HG03571 (cell line): Measurements from ENCODE around the gene RPTOR.

Source experiments
- ATAC-seq: cut with Tn5 transposase; IDR thresholded peaks from one replicate; pipeline ENCODE4 v1.9.1; 2021; ENCODE audit not compliant: unreplicated experiment

RPTOR gene

DNA sequence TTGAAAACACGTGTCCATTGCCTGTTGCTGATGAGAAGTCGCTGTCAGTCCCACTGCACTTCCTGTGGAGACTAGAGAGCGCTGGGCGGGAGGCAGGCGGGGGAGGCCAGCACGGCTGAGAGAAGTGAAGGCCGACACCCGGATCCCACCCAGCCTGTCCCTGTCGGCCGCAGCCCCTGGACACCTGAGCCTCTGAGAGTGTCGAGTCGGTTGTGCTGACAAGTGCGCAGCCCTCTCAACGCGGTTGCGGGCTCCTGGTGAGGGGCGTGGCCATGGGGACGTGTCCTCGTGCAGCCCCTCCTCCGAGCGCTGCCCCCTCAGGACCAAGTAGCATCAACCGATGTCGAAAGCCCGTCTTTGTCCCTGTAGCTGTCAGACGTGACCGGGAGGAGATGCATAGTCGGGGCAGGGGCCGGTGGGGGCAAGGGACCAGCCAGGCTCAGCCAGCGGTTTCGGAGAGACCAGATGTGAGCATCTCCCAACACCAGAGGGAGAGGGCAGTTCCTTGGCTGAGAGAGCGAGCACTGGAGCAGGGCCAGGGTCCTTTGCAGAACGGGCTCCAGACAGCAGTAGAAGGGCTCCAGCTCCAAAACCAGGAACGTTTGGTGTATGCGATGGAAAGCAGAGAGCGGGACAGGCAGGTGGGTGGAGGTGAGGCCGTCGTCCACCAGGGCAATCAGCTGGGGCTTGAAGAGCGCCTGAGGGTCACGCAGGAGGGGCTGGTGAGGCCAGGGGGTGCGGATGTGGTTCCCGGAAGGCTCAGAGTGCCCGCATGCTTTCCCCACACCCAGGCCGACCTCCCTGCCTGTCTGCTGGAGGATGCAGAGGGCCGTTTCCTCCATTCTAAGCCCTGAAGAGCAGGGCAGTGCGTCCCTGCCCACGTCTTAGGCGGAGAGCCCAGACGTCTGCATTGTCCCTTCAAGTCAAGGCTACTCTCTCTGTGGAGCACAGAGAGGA, 403.7 kb downstream of the RPTOR start:
- ATAC-seq: no peak

DNA sequence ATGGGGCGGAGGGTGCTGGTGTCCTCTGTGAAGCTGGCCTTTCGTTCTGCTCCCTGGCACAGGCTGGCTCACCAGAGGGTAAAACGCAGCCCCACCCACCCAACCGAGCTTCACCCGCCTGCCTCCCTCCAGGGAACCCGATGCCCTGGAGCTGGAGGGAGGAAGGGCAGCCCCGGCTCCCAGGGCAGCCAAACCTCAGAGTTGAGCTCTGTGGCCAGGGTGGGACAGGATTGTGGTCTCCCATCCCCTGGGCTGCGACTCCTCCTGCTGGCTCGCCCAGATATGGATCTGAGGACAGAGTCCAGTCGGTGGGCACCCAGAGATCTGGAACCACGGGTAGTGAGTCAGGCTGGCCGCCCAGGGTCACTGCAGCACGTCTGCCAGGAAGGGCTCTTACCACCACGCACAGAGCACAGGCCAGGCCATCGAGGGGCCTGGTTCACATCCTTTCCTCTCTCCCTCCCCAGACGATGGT, 404.4 kb downstream of the RPTOR start:
- ATAC-seq: no peak

DNA sequence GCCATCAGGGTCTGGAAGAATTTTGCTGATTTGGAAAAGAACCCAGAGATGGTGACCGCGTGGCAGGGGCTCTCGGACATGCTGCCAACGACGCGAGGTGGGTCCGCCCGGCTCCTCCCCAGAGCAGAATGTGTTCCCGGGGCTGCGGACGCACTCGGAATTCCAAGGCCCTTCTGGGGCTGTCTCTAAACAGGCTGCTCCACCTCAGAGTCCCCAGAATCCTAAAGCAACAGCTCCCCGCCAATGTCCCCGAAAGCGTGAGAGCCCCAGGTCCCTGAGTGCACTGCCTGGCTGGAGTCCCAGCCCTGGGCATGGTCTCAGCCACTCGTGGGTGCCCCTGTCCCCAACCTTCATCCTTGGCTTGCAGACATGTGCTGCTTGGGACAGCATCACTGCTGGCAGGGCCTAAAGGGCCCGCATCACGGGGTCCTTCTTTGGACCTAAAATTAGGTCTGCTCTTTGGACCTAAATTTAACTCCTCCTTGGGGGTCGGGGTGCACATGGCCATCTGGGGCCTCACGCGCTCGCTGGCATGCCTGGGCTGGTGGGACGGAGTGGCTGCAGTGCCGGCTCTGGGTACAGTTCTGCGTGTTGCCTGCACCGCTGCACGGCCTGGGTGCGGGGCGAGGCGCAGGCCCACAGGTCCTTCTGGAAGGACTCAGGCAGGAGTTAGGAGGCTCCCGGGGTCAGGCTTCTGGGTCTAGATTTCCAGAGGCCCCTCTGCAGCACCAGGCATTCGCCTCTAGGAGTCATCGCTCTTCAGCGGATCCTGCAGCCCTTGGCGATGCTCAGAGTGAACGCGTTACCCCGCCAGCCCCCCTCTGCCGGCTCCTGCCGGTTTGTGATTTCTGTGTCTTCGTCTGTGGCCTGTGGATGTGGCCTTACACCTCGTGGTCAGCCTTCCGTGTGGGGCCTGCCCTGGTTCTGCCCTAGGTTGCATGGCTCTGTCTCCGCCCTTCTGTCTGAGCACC, 405.1 kb downstream of the RPTOR start:
- ATAC-seq: no peak

DNA sequence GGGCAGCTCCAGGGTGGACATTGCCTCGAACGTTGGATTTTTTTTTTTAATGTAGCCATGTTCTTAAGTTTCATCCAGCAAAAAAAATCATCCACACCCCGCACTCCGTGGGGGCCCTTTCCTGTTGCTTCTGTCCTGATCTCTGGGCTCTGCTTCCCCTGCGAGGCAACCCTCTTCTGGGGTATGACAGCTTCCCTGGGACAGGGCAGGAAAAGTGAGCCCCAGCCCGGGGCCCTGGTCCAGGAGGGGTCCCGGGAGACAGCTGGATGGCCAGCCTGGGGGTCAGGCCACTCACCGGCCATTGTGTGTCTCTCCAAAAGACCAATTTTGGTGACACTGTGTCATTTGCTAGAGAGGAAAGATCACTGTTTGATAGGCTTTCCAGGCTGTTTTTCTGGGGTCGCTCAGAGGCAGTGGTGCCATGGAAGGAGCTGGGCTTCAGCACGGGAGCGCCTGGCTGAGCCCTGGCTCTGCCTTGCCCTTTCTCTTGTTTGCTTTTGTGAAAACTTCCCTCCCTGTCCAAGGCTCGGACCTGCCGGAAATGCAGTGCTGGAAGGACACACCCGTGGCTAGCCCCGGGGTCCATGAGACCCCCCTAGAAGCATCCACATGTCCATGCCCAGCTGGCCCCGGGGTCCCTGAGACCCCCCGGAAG, 406.0 kb downstream of the RPTOR start:
- ATAC-seq: no peak

DNA sequence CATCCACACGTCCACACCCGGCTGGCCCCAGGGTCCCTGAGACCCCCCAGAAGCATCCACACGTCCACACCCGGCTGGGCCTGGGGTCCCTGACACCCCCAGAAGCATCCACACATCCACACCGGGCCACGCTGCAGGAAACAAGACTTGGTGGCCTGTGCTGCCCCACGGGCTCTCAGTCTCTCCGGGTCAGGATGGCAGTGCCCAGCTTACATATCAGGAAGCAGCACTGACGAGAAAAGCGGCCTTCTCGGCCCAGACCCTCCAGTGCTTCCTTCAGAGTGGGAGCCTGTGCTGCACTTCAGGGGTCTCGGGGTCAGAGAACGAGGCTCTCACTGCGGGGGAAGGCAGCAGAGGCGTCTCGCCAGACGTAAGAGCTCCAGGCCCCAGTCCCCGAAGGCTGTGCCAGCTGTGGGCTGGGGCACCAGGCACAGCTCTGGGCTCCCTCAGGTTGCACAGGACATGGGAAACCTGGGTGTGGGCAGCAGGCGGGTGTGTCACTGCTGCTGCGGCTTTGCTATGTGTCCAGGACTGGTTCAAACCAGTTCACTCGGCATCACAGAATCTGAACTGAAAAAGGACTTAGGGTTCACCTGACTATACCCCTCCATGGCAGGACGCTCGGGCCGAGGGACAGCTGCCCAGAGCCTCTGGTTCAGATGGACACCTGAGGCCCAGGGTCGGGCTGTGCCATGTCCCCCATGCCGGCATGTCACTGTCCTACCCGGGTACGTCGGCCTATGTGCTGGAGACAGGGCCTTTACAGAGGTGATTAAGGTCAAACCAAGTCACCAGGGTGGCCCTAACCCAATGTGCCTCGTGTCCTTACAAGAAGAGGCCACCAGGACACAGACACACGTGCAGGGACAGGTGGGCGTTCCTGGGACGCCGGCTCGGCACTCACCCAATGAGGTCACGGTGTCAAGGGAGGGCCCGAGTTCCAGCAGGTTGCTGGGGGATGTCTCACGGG, 406.8 kb downstream of the RPTOR start:
- no peak for ATAC-seq

DNA sequence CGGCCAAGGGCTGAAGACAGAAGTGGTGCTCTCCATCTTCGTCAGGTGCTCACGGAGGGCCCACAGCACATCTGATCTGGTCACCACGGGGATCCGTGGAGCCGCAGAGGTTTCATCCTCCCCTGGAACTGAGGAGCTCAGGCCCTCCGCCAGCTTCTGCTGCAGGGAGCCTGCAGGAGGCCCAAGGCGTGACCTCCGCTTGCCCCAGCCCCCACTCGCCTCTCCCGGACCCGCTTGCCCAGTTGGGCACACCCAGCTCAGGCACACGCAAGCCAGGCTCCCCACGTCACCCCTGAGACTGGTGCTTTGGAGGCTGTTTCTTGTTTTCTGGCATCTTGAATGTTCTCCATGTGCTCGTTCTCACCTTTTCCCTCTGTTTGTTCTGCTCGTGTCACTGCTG, 407.7 kb downstream of the RPTOR start:
- no peak for ATAC-seq

DNA sequence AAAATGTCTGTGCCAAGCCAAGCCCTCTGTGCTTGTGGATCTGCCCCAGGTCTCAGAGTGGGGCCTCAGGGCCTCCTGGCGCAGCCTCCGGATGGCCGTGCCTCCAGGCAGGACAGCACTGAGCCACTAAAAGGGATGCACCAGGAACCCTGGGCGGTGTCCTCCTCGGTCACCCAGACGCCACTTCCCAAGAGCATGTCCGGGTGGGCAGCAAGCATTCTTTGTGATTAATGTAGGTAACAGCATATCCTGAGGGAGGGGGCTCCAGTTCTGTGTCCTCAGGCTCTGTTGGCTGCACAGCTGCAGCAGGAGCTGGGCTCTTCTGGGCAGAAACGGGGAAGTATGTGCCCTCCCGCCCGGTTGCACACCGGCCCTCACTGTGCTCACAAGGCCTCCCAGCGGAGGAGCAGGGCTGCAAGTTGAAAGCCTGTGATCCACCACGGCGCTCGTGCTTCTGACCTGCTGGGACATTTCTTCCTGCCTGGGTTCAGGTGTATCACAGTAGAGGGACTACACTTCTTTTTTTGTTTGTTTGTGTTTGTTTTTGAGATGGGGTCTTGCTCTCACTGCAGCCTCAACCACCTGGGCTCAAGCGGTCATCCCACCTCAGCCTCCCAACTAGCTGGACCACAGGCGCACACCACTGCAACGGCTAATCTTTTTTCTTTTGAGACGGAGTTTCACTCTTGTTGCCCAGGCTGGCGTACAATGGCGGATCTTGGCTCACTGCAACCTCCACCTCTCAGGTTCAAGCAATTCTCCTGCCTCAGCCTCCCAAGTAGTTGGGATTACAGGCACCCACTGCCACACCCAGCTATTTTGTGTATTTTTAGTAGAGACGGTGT, 409.1 kb downstream of the RPTOR start:
- no peak for ATAC-seq

DNA sequence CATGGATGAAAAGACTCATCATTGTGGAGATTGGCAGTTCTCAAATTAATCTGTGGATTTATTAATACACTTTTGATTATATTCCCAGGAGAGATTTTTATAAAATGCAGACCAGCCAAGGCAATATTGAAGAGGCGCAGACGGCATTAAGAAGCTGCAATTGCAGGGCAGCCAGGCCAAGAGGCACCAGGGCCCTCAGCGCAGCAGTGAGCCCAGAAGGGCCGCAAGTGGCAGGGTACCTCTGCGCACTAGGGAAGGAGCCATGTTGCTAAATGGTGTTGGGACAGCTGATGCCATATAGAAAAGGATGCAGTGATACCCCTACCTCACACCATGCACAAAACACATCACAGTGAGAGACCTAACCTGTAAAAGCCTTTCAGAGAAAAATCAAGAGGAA, 410.4 kb downstream of the RPTOR start:
- no peak for ATAC-seq

DNA sequence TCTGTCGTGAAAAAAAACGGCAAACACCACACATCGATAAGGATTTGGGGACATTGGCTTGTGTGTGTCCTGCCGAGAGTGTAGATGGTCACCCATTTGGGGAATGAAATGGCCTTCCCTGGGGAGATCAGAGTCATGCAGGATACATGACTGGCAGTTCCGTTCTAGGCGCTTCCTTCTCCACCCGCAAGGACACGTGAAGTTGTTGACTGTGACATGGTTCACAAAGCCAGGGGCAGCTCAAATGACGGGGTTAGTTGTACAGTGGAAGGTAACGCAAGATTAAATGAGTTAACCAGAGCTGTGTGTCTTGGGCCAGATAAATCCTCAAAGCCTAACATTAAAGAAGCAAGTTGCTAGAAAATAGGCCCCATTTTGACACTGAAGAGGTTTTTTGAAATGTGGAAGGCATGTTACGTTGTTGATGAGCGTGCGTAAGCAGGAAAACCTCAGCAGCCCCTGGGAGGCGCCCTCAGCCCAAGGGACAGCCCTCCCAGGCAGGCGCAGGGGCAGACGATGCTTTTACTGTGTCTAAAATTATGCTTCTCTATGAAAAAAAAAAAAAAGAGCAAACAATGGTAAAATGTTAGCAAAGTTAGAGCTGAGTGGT, 411.1 kb downstream of the RPTOR start:
- ATAC-seq: no peak

DNA sequence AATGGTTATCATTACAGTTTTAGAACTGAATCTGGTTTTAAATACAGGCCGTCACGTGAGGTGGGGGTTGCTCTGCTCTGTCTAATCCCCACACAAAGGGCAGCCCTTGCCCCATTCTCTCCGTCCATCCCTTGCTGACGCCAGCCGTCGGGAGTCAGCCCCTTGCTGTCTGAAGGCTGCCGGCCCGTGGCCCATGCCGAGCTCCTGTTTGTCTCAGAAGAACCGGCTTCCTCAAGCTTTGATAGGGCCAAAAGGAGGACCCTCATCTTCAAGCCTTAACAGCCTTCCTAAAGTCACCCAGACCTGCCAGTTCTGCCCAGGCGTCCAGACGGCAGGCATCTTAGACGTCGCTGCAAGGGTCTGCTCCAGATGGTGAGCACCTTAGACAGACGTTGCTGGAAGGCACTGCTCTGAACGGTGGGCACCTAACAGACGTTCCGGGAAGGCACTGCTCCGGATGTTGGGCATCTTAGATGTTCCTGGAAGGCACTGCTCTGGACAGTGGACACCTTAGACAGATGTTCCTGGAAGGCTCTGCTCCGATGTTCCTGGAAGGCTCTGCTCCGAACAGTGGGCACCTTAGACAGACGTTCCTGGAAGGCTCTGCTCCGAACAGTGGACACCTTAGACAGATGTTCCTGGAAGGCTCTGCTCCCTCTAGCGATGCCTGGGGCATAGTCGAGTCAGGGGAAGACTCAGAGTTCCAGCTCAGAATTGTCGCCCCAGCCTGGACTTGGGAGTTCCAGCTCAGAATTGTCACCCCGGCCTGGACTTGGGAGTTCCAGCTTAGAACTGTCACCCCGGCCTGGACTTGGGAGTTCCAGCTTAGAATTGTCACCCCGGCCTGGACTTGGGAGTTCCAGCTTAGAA, 411.9 kb downstream of the RPTOR start:
- no peak for ATAC-seq

DNA sequence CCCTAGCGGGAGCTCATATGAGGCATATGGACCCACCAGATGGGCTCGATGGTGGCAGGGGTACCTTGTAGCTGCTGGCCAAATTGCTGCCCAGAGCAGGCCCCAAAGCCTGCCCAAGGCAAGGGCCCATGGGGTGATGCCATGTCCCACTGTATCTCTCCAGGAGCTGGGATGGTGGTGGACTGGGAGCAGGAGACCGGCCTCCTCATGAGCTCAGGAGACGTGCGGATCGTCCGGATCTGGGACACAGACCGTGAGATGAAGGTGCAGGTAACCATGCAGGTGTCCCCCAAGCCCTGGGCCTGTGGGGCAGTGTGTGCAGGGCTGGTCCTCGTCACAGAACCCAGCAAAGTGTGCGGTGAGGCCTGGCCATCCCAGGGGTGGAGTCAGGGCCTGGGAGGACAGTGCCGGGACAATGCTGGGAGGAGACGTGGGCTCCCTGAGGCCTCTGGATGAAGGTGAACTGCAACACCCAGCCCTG, 412.9 kb downstream of the RPTOR start:
- ATAC-seq: no peak

DNA sequence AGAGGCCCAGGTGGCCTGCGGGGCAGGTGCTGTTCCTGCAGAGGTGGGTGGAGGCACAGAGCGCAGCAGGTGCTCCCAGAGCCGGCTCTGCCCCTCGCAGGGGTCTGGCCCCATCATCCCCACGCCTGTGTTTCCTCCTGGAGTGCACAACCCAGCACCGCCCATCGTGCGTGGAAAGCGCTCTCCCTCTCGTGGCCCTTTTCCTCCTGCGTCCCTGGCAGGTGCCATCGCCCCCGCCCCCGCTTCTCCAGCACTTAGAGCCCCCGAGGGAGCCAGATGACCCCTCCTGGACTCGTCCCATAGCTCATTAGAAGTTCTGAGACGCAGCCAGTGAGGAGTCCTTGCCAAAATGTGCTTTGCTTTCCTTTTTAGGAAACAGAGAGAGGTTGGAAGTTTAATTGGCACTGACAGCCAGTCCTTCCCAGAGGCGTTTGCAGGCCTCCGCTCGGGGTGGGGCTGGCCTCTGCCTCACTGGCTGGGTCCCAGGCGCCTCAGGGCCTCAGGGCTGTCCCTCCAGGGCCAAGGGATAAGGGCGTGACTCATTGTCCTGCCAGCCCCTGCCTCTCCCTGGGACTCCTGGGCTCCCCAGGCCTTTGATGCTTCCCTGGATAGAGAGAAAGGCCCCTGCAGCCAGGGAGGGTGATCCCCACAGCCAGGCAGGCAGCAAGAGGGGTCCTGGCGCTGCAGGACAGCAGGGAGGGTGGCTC, 414.8 kb downstream of the RPTOR start:
- ATAC-seq: no peak

DNA sequence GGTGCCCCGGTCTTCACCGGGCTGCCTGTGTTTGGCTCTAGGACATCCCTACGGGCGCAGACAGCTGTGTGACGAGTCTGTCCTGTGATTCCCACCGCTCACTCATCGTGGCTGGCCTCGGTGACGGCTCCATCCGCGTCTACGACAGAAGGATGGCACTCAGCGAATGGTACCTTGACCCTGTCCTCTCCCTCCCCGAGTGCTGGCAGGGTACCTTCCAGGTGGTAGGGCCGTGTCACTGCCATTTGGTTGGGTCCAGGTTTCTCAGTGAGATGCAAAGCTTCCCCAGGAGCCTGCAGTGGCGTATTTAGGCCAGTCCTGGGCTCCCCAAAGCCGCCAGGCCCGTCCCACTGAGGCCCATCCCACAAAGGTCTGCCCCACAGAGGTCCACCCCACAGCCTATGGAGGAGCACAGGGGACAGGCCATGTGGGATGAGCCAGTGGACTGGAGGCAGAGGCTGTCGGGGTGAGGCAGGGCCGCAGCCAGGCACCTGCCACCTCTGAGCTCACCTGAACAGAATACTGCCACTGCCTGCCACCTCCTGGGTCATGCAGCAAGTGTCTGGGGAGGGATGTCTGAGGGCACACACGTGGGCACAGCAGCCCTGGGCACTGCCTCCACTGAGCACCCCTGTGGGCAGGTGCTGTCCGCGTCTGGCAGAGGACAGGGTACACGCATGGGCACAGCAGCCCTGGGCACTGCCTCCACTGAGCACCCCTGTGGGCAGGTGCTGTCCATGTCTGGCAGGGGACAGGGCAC, 415.6 kb downstream of the RPTOR start:
- no peak for ATAC-seq

DNA sequence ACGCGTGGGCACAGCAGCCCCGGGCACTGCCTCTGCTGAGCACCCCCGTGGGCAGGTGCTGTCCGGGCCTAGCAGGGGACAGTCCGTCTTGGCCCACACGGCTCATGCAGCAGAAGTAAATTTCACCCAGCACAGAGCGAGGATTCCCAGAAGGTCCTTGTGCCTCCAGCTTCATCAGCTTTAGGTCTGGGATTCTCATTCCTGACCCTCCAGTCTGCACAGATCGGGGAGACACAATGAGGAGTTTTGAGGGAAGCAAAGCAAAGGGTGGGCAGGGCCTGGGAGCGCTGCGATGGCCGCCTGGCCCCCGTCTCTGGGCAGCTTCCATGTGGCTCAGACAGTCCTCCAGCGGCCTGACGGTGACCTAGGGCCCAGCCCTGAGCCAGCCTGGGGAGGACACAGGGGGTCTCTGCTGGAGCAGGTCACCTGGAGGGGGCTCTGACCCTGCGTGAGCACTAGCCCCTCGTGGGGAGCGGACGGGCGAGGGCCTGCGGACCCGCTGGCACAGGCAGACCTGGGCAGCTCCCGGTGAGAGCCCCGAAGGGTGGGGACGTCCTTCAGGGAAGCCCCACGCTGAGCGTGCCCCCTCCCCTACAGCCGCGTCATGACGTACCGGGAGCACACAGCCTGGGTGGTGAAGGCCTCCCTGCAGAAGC, 416.3 kb downstream of the RPTOR start:
- ATAC-seq: no peak

DNA sequence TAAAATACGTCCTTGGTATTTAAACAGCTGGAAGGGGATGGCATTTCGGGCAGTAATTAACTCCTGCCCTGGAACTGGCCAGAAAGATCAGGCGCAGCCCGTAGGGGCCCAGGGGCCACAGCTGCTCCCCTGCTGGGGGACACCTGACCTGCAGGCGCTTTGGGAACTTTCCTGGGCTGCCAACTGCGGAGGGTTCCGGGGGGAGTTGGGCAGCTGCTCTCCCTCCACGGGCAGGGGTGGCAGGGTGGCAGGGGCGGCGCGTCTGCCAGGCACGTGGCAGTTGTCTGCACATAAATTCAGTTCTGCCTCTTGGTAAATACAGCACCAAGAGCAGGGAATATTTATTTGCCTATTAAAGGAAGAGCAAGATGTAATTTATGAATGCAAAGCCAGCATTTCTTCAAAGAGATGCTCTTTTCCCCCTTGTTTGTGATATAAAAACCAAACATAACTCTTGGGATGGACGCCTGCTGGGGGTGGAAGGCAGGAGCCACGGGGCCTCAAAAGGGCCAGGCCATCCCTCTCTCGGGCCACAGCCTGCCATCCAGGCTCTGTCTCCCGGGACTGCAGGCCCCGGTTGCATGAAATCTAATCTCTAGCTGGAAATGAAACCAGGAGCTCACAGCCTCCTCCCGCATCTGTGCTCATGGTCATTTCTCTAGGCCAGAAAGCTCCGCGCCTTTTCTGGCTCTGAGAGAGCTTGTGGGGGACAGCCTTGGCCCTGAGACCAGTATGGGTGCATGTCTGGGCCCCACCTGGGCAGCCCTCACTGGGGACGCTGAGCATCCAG, 417.1 kb downstream of the RPTOR start:
- ATAC-seq: no peak
